Stomach (tissue), 9 donors: ENCODE data around the gene EPHA7. TPM values are rescaled to one million over a fixed set of nuclear protein-coding genes. Genes with fewer than 3 reads are reported as not detected.

Experiments
- DNase-seq, 2 donors: peaks; one replicate each; pipeline versions ENCODE4 v3.0.0 to v3.0.0-alpha.2; 2013 to 2019
- H3K27ac ChIP-seq, 5 donors: fragments of 200-600 bp in 4 of 5; sonication (generic) in 4 of 5; one replicate each; pipeline ENCODE4 v1.5.1; 2013 to 2019; ENCODE audit warnings: mild to moderate bottlenecking in 1 of 5, moderate library complexity in 1 of 5
- H3K27me3 ChIP-seq, 3 donors: fragments of 200-600 bp; sonication (generic); one replicate each; pipeline ENCODE4 v1.5.1; 2017 to 2019; ENCODE audit warnings: mixed run types in 1 of 3
- H3K36me3 ChIP-seq, 4 donors: fragments of 200-600 bp; sonication (generic); 1 replicate in 3 of 4; 2 replicates in 1 of 4; pipeline ENCODE4 v1.5.1; 2016 to 2019
- H3K4me1 ChIP-seq, 4 donors: fragments of 200-600 bp; sonication (generic); one replicate each; pipeline ENCODE4 v1.5.1; 2016 to 2019
- H3K4me3 ChIP-seq, 4 donors: fragments of 200-600 bp; sonication (generic) in 3 of 4; one replicate each; pipeline ENCODE4 v1.5.1; 2016 to 2019; ENCODE audit warnings: mild to moderate bottlenecking in 1 of 4
- H3K9me3 ChIP-seq, 4 donors: fragments of 200-600 bp; sonication (generic); one replicate each; pipeline ENCODE4 v1.5.1; 2016 to 2019
- EP300 ChIP-seq: sonication (generic); formaldehyde crosslinking; IDR thresholded peaks from one replicate; pipeline ENCODE4 v1.6.1; 2017; ENCODE audit warnings: antibody characterized with exemption
- POLR2A ChIP-seq, 4 donors: fragments of 450-650 bp; IDR thresholded peaks; one replicate each; pipeline ENCODE4 v1.6.1; 2016; ENCODE audit warnings: antibody characterized with exemption in 4 of 4, control low read depth in 2 of 4, mild to moderate bottlenecking in 1 of 4, moderate library complexity in 1 of 4
- POLR2AphosphoS5 ChIP-seq, 3 donors: sonication (generic); formaldehyde crosslinking; IDR thresholded peaks; one replicate each; pipeline ENCODE4 v1.6.1; 2016; ENCODE audit warnings: antibody characterized with exemption in 3 of 3
- WGBS, 5 donors: extraction: QIAGEN DNeasy Blood & Tissue Kit in 3 of 5; methylation state at CpG; one replicate each; pipeline versions ENCODE4 v1.1.5 to v1.1.7; 2013 to 2018; 5-methylcytosine and 5-hydroxymethylcytosine counted together
- intact Hi-C: fragments of 100-400 bp; cut with DNase I; formaldehyde crosslinking; loops from one replicate; pipeline ENCODE4 v1.15.1; 2023; ENCODE audit warnings: low total_unique reads
- polyA plus RNA-seq, 3 donors: library from polyadenylated mRNA; stranded (reverse); fragments of 200-250 nt; gene quantifications; one replicate each; pipeline ENCODE4 v1.2.3, GENCODE V29; 2013
- total RNA-seq, 5 donors: library from RNA; depleted of rRNA; stranded (reverse); fragments of >200 nt; gene quantifications; one replicate each; pipeline versions ENCODE4 v1.1.0 to v1.2.3, GENCODE V29; 2014 to 2016
- TF ChIP-seq, protein P1 (sequence below), 7 experiments: fragments of 450-650 bp in 4 of 7; fragments of 200-600 bp in 3 of 7; sonication (generic) in 3 of 7; IDR thresholded peaks; one replicate each; pipeline ENCODE4 v1.5.1; 2016 to 2019; ENCODE audit warnings: antibody characterized with exemption in 7 of 7, control low read depth in 2 of 7, mild to moderate bottlenecking in 1 of 7
- donor health status: healthy with polysubstance abuse.
- donor health status: Bipolar disorder and iron deficiency.
- donor health status: healthy.

Gene EPHA7
- total and polyA plus RNA-seq, 8 donors = 0.55 to 118 (median 7.6) TPM

DNA sequence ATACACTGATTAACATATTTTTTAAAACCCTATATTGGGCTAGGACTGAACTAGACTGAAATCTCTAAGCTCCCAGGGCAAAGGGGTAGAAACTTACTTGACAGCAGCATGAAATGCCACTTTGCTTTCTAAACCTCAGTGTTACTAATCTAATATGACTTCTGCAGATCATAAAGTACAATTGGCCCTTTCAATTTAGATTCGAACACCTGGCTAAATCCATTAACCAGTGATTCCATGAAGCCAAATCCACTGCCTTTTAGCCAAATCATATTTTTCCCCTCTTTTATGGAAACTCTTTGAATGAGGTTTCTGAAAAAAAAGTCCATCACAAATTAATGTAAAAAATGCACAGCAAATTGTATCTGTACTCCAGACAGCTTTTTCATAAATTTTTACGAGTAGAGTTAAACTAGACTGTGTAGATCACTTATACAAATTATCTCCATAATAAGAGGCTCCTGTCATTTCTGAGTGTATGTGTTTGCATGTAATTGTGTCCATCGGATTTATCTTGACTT lies 25.7 kb downstream of the EPHA7 start:
- Histone ChIP-seq H3K27me3 (no peaks in the 10 kb centered on the region), H3K4me1 (peaks cover 0 to 5% (median under 1%) of the 10 kb centered on the region in 4 donors), H3K36me3 (no peaks in the 10 kb centered on the region), H3K9me3 (no peaks in the 10 kb centered on the region), H3K4me3 (no peak overlapping the region), H3K27ac (no peak overlapping the region)
- TF ChIP-seq, protein P1, sequence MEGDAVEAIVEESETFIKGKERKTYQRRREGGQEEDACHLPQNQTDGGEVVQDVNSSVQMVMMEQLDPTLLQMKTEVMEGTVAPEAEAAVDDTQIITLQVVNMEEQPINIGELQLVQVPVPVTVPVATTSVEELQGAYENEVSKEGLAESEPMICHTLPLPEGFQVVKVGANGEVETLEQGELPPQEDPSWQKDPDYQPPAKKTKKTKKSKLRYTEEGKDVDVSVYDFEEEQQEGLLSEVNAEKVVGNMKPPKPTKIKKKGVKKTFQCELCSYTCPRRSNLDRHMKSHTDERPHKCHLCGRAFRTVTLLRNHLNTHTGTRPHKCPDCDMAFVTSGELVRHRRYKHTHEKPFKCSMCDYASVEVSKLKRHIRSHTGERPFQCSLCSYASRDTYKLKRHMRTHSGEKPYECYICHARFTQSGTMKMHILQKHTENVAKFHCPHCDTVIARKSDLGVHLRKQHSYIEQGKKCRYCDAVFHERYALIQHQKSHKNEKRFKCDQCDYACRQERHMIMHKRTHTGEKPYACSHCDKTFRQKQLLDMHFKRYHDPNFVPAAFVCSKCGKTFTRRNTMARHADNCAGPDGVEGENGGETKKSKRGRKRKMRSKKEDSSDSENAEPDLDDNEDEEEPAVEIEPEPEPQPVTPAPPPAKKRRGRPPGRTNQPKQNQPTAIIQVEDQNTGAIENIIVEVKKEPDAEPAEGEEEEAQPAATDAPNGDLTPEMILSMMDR (IDR thresholded peaks at IDR 0.05) = no peak
- DNase-seq = no peak
- intact Hi-C loops = no loop called here
- WGBS, 5 donors = 69 to 74% (median 72%) methylated on average over 3 of the region's 3 CpGs

DNA sequence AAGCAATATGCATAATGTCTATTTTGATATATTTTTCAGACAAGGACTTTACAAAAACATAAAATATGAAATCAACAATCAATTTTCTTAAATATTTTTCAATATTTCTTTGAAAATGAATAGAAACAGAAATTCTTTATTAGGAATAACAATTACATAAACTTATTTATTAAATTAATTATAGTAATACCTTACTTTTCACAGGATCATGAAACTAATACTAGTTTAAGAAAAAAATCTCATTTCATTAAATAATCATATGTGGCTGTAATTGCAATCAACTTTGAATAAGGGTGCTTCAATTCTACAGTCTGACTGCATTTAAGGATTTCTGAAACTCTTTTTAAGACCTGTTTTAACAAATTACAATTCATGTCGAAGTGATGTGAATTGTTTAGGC lies 26.6 kb downstream of the EPHA7 start:
- no peak overlapping the region for H3K27ac ChIP-seq
- no peak for TF ChIP-seq POLR2A (IDR thresholded peaks at IDR 0.05)
- TF ChIP-seq POLR2AphosphoS5 (IDR thresholded peaks at IDR 0.05) = no peak
- no peak overlapping the region for H3K4me3 ChIP-seq
- DNase-seq = no peak
- 56 to 67% (median 61%) methylated on average over 1 of the region's 1 CpG for WGBS, 5 donors
- intact Hi-C loops = no loop called here
- no peaks in the 10 kb centered on the region for H3K27me3 ChIP-seq
- H3K4me1 ChIP-seq = no peaks in the 10 kb centered on the region
- no peaks in the 10 kb centered on the region for H3K36me3 ChIP-seq
- no peaks in the 10 kb centered on the region for H3K9me3 ChIP-seq

DNA sequence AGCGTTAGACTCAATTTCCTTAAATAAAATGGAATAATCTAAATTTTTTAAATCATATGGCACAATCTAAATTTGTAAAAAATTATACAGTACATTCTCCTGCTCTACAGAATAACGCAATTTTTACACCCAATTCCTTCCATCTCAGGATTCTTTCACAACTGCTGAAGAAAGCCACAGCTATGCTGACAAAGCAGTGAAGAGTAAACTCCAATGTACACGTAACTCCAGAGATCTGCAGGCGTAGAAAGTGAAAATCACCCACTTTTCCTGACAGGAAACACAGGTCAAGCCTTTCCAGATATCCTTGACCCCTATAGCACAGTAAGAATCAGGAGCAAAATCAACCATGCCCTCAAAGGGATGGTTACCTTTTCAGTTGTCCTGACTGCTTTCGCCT lies 27.4 kb downstream of the EPHA7 start:
- Histone ChIP-seq H3K36me3 (no peaks in the 10 kb centered on the region), H3K4me3 (no peak overlapping the region), H3K27ac (no peak overlapping the region), H3K9me3 (no peaks in the 10 kb centered on the region), H3K4me1 (no peaks in the 10 kb centered on the region), H3K27me3 (no peaks in the 10 kb centered on the region)
- WGBS, 5 donors = 46 to 62% (median 51%) methylated on average over 5 of the region's 5 CpGs
- TF ChIP-seq, protein P1 (IDR thresholded peaks at IDR 0.05) = no peak
- no peak for TF ChIP-seq POLR2A (IDR thresholded peaks at IDR 0.05)
- TF ChIP-seq EP300 = no peak
- no peak for TF ChIP-seq POLR2AphosphoS5 (IDR thresholded peaks at IDR 0.05)
- DNase-seq = no peak
- intact Hi-C loops = no loop called here

DNA sequence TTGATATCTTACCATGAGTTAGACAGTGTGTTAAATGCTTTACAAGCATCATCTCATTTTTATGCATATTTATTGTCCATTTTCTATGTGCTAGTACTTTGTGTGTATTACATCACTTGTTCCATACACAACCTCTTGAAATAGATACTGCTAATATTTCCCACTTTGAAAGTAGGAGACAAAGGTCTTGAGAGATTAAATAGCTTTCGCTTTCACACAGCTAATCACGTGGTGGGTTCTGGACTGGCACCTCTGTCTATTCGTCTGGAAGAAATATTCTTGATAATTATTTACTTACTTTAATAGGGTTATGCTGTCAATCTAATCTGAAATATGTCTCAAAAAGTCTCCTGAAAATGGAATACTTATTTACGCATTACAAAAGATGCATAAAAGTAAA lies 30.2 kb downstream of the EPHA7 start:
- Histone ChIP-seq H3K4me3 (no peak overlapping the region), H3K36me3 (no peaks in the 10 kb centered on the region), H3K4me1 (no peaks in the 10 kb centered on the region), H3K27ac (no peak overlapping the region), H3K27me3 (peaks cover 0 to 7% (median 0%) of the 10 kb centered on the region in 3 donors), H3K9me3 (no peaks in the 10 kb centered on the region)
- DNase-seq = no peak
- intact Hi-C loops = no loop called here
- TF ChIP-seq, protein P1 (IDR thresholded peaks at IDR 0.05) = no peak
- TF ChIP-seq POLR2A (IDR thresholded peaks at IDR 0.05) (no peak), POLR2AphosphoS5 (IDR thresholded peaks at IDR 0.05) (no peak), EP300 (no peak)
- 67 to 77% (median 69%) methylated on average over 4 of the region's 4 CpGs for WGBS, 5 donors

DNA sequence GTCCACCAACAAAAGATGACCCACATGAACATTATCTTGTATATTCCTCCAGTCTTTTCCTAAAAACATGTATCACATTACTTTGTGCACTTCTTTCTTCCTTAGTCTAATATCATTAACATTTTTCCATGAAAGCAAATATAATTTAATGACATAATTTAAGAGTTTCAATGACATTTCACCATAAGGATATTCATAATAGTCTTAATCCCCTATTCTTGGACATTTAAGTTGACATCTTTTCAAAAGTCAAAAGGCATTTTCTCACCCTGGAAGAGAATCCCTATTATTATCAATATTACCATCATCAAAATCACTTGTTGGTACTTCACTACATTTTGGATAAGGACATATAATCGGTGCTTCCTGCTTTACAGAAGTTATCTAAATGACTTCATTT lies 31.3 kb downstream of the EPHA7 start:
- 68 to 86% (median 74%) methylated on average over 1 of the region's 1 CpG for WGBS, 5 donors
- no peaks in the 10 kb centered on the region for H3K4me1 ChIP-seq
- no peak for TF ChIP-seq POLR2AphosphoS5 (IDR thresholded peaks at IDR 0.05)
- TF ChIP-seq EP300 = no peak
- H3K9me3 ChIP-seq = no peaks in the 10 kb centered on the region
- H3K36me3 ChIP-seq = no peaks in the 10 kb centered on the region
- no peak for DNase-seq
- H3K27ac ChIP-seq = no peak overlapping the region
- H3K4me3 ChIP-seq = no peak overlapping the region
- peaks cover 0 to 7% (median 0%) of the 10 kb centered on the region in 3 donors for H3K27me3 ChIP-seq
- intact Hi-C loops = no loop called here
